A549 (cell line): ENCODE measurements around the gene ZNF90.
"Not testable (repeated sequence)": the region's sequence is repeated elsewhere in the genome, so short reads cannot be mapped to it uniquely, and the experiment has no call there.

Source experiments
- CBX2 ChIP-seq: fragments of 200-600 bp; sonication (generic); IDR thresholded peaks from 2 replicates; pipeline ENCODE4 v1.6.1; 2016; ENCODE audit warnings: low read depth, mild to moderate bottlenecking, borderline replicate concordance
- CBX8 ChIP-seq: fragments of 200-600 bp; sonication (generic); IDR thresholded peaks from 2 replicates; pipeline ENCODE4 v1.6.1; 2016
- CEBPB ChIP-seq, 2 experiments: fragments of >200 bp in 1 of 2; sonication (Bioruptor Twin) in 1 of 2; formaldehyde crosslinking in 1 of 2; IDR thresholded peaks; 2 replicates each; pipeline ENCODE4 v1.6.1; 2012 to 2016
- MAFK ChIP-seq: fragments of 450-650 bp; IDR thresholded peaks from 2 replicates; pipeline ENCODE4 v1.6.1; 2014; ENCODE audit not compliant: partially characterized antibody
- PHF8 ChIP-seq: fragments of 200-600 bp; sonication (generic); IDR thresholded peaks from 2 replicates; pipeline ENCODE4 v1.6.1; 2016; ENCODE audit warnings: low read depth, mild to moderate bottlenecking, antibody characterized with exemption, moderate library complexity, borderline replicate concordance
- POLR2A ChIP-seq: IDR thresholded peaks from 2 replicates; pipeline ENCODE4 v1.6.1; 2012; ENCODE audit warnings: mild to moderate bottlenecking, low read length
- RFX5 ChIP-seq: fragments of 450-650 bp; IDR thresholded peaks from 2 replicates; pipeline ENCODE4 v1.7.1; 2014; ENCODE audit warnings: antibody characterized with exemption, mild to moderate bottlenecking, moderate library complexity
- TF ChIP-seq, protein P1 (sequence below): fragments of 450-650 bp; IDR thresholded peaks from 2 replicates; pipeline ENCODE4 v1.6.1; 2014; ENCODE audit warnings: antibody characterized with exemption
- TF ChIP-seq, protein P2 (sequence below): fragments of >200 bp; sonication (Bioruptor Twin); formaldehyde crosslinking; IDR thresholded peaks from 3 replicates; pipeline ENCODE4 v1.5.1; 2016

DNA sequence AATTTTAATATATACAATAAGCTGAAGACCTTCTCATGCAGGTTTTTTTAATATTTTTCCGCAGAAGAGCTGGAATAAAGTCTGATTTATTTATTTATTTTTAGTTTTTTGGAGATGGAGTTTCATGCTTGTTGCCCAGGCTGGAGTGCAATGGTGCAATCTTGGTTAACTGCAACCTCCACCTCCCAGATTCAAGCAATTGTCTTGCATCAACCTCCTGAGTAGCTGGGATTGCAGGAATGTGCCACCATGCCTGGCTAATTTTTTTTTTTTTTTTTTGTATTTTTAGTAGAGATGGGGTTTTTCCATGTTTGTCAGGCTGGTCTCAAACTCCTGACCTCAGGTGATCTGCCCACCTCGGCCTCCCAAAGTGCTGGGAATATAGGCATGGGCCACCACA lies 55.1 kb downstream of the ZNF90 start:
- not testable (repeated sequence) for TF ChIP-seq POLR2A; CBX2; MAFK; CBX8; RFX5; PHF8; CEBPB (IDR thresholded peaks at IDR 0.05)
- TF ChIP-seq, protein P1, sequence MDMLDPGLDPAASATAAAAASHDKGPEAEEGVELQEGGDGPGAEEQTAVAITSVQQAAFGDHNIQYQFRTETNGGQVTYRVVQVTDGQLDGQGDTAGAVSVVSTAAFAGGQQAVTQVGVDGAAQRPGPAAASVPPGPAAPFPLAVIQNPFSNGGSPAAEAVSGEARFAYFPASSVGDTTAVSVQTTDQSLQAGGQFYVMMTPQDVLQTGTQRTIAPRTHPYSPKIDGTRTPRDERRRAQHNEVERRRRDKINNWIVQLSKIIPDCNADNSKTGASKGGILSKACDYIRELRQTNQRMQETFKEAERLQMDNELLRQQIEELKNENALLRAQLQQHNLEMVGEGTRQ = not testable (repeated sequence)
- TF ChIP-seq, protein P2, sequence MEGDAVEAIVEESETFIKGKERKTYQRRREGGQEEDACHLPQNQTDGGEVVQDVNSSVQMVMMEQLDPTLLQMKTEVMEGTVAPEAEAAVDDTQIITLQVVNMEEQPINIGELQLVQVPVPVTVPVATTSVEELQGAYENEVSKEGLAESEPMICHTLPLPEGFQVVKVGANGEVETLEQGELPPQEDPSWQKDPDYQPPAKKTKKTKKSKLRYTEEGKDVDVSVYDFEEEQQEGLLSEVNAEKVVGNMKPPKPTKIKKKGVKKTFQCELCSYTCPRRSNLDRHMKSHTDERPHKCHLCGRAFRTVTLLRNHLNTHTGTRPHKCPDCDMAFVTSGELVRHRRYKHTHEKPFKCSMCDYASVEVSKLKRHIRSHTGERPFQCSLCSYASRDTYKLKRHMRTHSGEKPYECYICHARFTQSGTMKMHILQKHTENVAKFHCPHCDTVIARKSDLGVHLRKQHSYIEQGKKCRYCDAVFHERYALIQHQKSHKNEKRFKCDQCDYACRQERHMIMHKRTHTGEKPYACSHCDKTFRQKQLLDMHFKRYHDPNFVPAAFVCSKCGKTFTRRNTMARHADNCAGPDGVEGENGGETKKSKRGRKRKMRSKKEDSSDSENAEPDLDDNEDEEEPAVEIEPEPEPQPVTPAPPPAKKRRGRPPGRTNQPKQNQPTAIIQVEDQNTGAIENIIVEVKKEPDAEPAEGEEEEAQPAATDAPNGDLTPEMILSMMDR = not testable (repeated sequence)
